CD14-positive monocyte (primary cell): ENCODE measurements around the gene SASH1. TPM values are rescaled to one million over a fixed set of nuclear protein-coding genes. Genes with fewer than 3 reads are reported as not detected.
A peak's percentile ranks its signal among the peaks of the same experiment; 100 is the strongest.

ENCODE experiments used
- DNase-seq, 3 donors: peaks; one replicate each; pipeline ENCODE4 v3.0.0-alpha.2; 2011 to 2022
- H2AFZ ChIP-seq: 2 replicates; pipeline ENCODE4 v1.6.0; 2012; ENCODE audit warnings: mild to moderate bottlenecking, low read depth, low read length, inconsistent platforms; ENCODE audit not compliant: insufficient read depth, poor library complexity, severe bottlenecking
- H3K27ac ChIP-seq, 2 donors: 1 replicate in 1 of 2; 2 replicates in 1 of 2; pipeline ENCODE4 v1.5.1; 2012 to 2013; ENCODE audit warnings: low read length in 2 of 2, control low read depth in 1 of 2, inconsistent platforms in 1 of 2, low read depth in 1 of 2, mild to moderate bottlenecking in 1 of 2
- H3K27me3 ChIP-seq, 2 donors: one replicate each; pipeline versions ENCODE4 v1.6.0 to v1.6.1; 2011 to 2013; ENCODE audit warnings: low read length in 2 of 2; ENCODE audit not compliant: control insufficient read depth in 2 of 2, insufficient read depth in 2 of 2
- H3K36me3 ChIP-seq, 2 donors: replicated peaks in 1 of 2; 1 replicate in 1 of 2; 2 replicates in 1 of 2; pipeline versions ENCODE4 v1.5.1 to v1.6.1; 2012 to 2013; ENCODE audit warnings: low read length in 2 of 2, control low read depth in 1 of 2, inconsistent platforms in 1 of 2, mild to moderate bottlenecking in 1 of 2; ENCODE audit not compliant: insufficient read depth in 2 of 2, control insufficient read depth in 1 of 2
- H3K4me1 ChIP-seq, 2 donors: 1 replicate in 1 of 2; 2 replicates in 1 of 2; pipeline versions ENCODE4 v1.5.1 to v1.6.1; 2012 to 2013; ENCODE audit warnings: low read length in 2 of 2, control low read depth in 1 of 2, inconsistent platforms in 1 of 2, mild to moderate bottlenecking in 1 of 2, moderate library complexity in 1 of 2; ENCODE audit not compliant: insufficient read depth in 2 of 2, control insufficient read depth in 1 of 2
- H3K4me2 ChIP-seq: replicated peaks from 2 replicates; pipeline ENCODE3; 2012; ENCODE audit warnings: low read length, moderate library complexity, mild to moderate bottlenecking; ENCODE audit not compliant: poor library complexity, severe bottlenecking; ENCODE audit errors: extremely low read depth
- H3K4me3 ChIP-seq, 3 experiments: fragments of 200-600 bp in 1 of 3; sonication (generic) in 1 of 3; replicated peaks in 1 of 3; 1 replicate in 2 of 3; 2 replicates in 1 of 3; pipeline ENCODE4 v1.5.1; 2011 to 2013; ENCODE audit warnings: low read length in 3 of 3, mild to moderate bottlenecking in 3 of 3, control low read depth in 2 of 3, low read depth in 2 of 3, inconsistent platforms in 1 of 3, moderate library complexity in 1 of 3
- H3K79me2 ChIP-seq: 2 replicates; pipeline ENCODE4 v1.6.0; 2012; ENCODE audit warnings: mild to moderate bottlenecking, control low read depth, inconsistent platforms, low read length, moderate library complexity; ENCODE audit not compliant: insufficient read depth
- H3K9ac ChIP-seq: 2 replicates; pipeline ENCODE4 v1.6.0; 2017; ENCODE audit warnings: low read length, mild to moderate bottlenecking; ENCODE audit not compliant: insufficient read depth, poor library complexity, severe bottlenecking
- H3K9me3 ChIP-seq, 2 donors: replicated peaks in 1 of 2; 1 replicate in 1 of 2; 2 replicates in 1 of 2; pipeline versions ENCODE4 v1.5.1 to v1.6.1; 2012 to 2013; ENCODE audit warnings: low read length in 2 of 2, control low read depth in 1 of 2; ENCODE audit not compliant: control insufficient read depth in 1 of 2, insufficient read depth in 1 of 2
- H4K20me1 ChIP-seq: 2 replicates; pipeline ENCODE4 v1.6.0; 2012; ENCODE audit warnings: mild to moderate bottlenecking, low read length, control low read depth, moderate library complexity; ENCODE audit not compliant: insufficient read depth
- H3K27ac Mint-ChIP-seq, 7 donors: one replicate each; pipeline ENCODE4 v1.8.0; 2020; ENCODE audit warnings: mild to moderate bottlenecking in 7 of 7, mixed read lengths in 7 of 7, moderate library complexity in 6 of 7, inconsistent platforms in 2 of 7
- H3K27me3 Mint-ChIP-seq, 3 donors: one replicate each; pipeline ENCODE4 v1.8.0; 2021 to 2022; ENCODE audit warnings: low read depth in 3 of 3, mild to moderate bottlenecking in 3 of 3, mixed read lengths in 3 of 3, moderate library complexity in 3 of 3, inconsistent platforms in 1 of 3
- H3K36me3 Mint-ChIP-seq, 2 donors: one replicate each; pipeline ENCODE4 v1.8.0; 2020; ENCODE audit warnings: mixed read lengths in 2 of 2, inconsistent platforms in 1 of 2, mild to moderate bottlenecking in 1 of 2
- H3K4me1 Mint-ChIP-seq: one replicate; pipeline ENCODE4 v1.8.0; 2020; ENCODE audit warnings: mild to moderate bottlenecking, mixed read lengths
- H3K4me3 Mint-ChIP-seq, 2 donors: one replicate each; pipeline ENCODE4 v1.8.0; 2020; ENCODE audit warnings: mild to moderate bottlenecking in 2 of 2, mixed read lengths in 2 of 2, moderate library complexity in 1 of 2
- H3K9me3 Mint-ChIP-seq, 7 donors: one replicate each; pipeline ENCODE4 v1.8.0; 2020 to 2022; ENCODE audit warnings: mixed read lengths in 7 of 7, mild to moderate bottlenecking in 6 of 7, moderate library complexity in 6 of 7, inconsistent platforms in 2 of 7
- WGBS: methylation state at CpG from one replicate; pipeline ENCODE4 v1.1.5; 2013; ENCODE audit warnings: missing lambda C conversion rate; ENCODE audit not compliant: insufficient coverage; 5-methylcytosine and 5-hydroxymethylcytosine counted together
- intact Hi-C, 2 donors: fragments of 100-400 bp; cut with micrococcal nuclease; formaldehyde crosslinking; loops; one replicate each; pipeline versions ENCODE4 v1.15.0 to v1.15.1; 2023
- polyA plus RNA-seq, 3 donors: library from polyadenylated mRNA; depleted of rRNA in 1 of 3; unstranded in 2 of 3; stranded (reverse) in 1 of 3; fragments of 300-500 nt in 2 of 3; fragments of >200 nt in 1 of 3; fragmentation: Illumina TruSeq in 2 of 3; gene quantifications; 1 replicate in 2 of 3; 2 replicates in 1 of 3; pipeline ENCODE4 v1.2.3, GENCODE V29; 2012 to 2021
- TF ChIP-seq, protein P1 (sequence below): fragments of 200-600 bp; IDR thresholded peaks from one replicate; pipeline ENCODE4 v1.8.0; 2022; ENCODE audit warnings: antibody characterized with exemption, mild to moderate bottlenecking

SASH1 gene
- polyA plus RNA-seq, 3 donors = 0.90 to 5.1 (median 4.7) TPM

DNA sequence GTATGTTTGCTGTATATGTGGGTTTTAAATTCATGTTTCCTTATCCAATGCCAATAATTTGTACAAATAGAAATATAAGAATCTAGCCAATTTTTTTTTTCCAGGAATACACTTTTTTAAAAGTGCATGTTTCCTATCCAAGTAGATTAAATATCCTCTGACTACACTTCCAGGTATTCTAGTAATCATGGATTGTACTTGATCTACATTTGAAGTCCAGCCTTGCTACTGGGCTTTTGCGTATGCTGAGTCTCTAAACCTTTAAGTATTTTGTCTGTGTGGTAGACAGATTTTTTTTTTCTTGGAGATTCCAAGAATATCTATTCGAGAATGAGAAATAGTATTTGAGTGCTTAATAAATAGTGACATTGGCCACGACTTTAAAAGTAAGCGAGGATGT lies 188.3 kb downstream of the SASH1 start:
- no peak overlapping the region for H2AFZ ChIP-seq

DNA sequence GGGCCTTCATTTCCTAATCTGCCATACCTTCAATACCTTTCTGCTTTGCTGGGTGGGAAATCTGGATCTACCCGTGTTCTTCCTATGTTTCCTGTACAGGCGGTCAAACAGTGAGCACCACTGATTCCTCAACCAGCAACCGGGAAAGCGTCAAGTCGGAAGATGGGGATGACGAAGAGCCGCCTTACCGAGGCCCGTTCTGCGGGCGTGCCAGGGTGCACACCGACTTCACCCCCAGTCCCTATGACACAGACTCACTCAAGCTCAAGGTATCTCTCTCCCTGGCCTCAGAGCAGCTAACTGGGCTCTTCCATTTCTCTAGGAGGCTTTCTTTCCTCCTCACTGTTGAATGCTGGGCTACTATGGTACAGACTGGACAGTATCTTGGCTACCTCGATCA lies 190.1 kb downstream of the SASH1 start:
- WGBS = 98% methylated on average over 11 of the region's 13 CpGs
- peaks cover 4% of the 10 kb centered on the region for H3K4me1 Mint-ChIP-seq
- peaks cover 0 to 5% (median 2%) of the 10 kb centered on the region in 3 donors for H3K27me3 Mint-ChIP-seq
- TF ChIP-seq, protein P1, sequence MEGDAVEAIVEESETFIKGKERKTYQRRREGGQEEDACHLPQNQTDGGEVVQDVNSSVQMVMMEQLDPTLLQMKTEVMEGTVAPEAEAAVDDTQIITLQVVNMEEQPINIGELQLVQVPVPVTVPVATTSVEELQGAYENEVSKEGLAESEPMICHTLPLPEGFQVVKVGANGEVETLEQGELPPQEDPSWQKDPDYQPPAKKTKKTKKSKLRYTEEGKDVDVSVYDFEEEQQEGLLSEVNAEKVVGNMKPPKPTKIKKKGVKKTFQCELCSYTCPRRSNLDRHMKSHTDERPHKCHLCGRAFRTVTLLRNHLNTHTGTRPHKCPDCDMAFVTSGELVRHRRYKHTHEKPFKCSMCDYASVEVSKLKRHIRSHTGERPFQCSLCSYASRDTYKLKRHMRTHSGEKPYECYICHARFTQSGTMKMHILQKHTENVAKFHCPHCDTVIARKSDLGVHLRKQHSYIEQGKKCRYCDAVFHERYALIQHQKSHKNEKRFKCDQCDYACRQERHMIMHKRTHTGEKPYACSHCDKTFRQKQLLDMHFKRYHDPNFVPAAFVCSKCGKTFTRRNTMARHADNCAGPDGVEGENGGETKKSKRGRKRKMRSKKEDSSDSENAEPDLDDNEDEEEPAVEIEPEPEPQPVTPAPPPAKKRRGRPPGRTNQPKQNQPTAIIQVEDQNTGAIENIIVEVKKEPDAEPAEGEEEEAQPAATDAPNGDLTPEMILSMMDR = no peak
- Histone ChIP-seq H3K4me1 (no peaks in the 10 kb centered on the region), H4K20me1 (no peaks in the 10 kb centered on the region), H3K27me3 (no peaks in the 10 kb centered on the region), H3K4me2 (no peak overlapping the region), H2AFZ (no peak overlapping the region), H3K36me3 (peaks cover 0 to 15% of the 10 kb centered on the region in 2 donors), H3K4me3 (no peak overlapping the region), H3K27ac (no peak overlapping the region), H3K9ac (no peak overlapping the region), H3K79me2 (no peaks in the 10 kb centered on the region), H3K9me3 (no peaks in the 10 kb centered on the region)
- intact Hi-C loops = no loop called here
- H3K36me3 Mint-ChIP-seq = peaks cover 17 to 22% of the 10 kb centered on the region in 2 donors
- H3K4me3 Mint-ChIP-seq = no peak overlapping the region
- H3K9me3 Mint-ChIP-seq = no peaks in the 10 kb centered on the region
- no peak for DNase-seq
- H3K27ac Mint-ChIP-seq = no peak overlapping the region

More for the DNA sequence above, 188.3 kb downstream of the SASH1 start:
- H3K4me2 ChIP-seq = peak overlapping the region; percentile 72
- H3K36me3 Mint-ChIP-seq = peaks cover 21 to 22% of the 10 kb centered on the region in 2 donors
- peaks cover 0 to 15% of the 10 kb centered on the region in 2 donors for H3K36me3 ChIP-seq
- H3K9me3 ChIP-seq = no peaks in the 10 kb centered on the region
- H3K79me2 ChIP-seq = no peaks in the 10 kb centered on the region
- no peaks in the 10 kb centered on the region for H4K20me1 ChIP-seq
- H3K27me3 Mint-ChIP-seq = peaks cover 0 to 3% (median 2%) of the 10 kb centered on the region in 3 donors
- H3K9ac ChIP-seq = no peak overlapping the region
- peak overlapping the region in 2 of 3 experiments; percentile 39 to 71 for H3K4me3 ChIP-seq
- WGBS = 83% methylated on average over 2 of the region's 4 CpGs
- no peaks in the 10 kb centered on the region for H3K4me1 ChIP-seq
- no peak overlapping the region for H3K27ac ChIP-seq
- H3K4me1 Mint-ChIP-seq = peaks cover 4% of the 10 kb centered on the region
- TF ChIP-seq, protein P1 = no peak
- no peaks in the 10 kb centered on the region for H3K27me3 ChIP-seq
- no peak overlapping the region for H3K4me3 Mint-ChIP-seq
- no peak for DNase-seq
- H3K27ac Mint-ChIP-seq = no peak overlapping the region
- no peaks in the 10 kb centered on the region for H3K9me3 Mint-ChIP-seq
- intact Hi-C loops = no loop called here
